Calu3 (cell line): ENCODE data around the gene SLC9A1. TPM values are rescaled to one million over a fixed set of nuclear protein-coding genes. Genes with fewer than 3 reads are reported as not detected.

Experiments
- BruUV-seq: library from RNA; stranded (reverse); fragments of 400-500 nt; replicated peaks from 2 replicates; lab custom pipeline; 2021; lab: Mats Ljungman, UMichigan
- CTCF ChIA-PET: fragments of 300-600 bp; sonication (Branson Sonifier 250); formaldehyde crosslinking; loops from one replicate; lab custom pipeline; 2022; ENCODE audit warnings: antibody characterized with exemption; lab: Charles Lee
- DNase-seq: peaks from one replicate; pipeline ENCODE4 v3.0.0; 2022
- H3K27ac Mint-ChIP-seq: one replicate; pipeline ENCODE4 v1.8.0; 2022; ENCODE audit warnings: mixed read lengths; ENCODE audit not compliant: unreplicated experiment
- H3K27me3 Mint-ChIP-seq: one replicate; pipeline ENCODE4 v1.8.0; 2022; ENCODE audit warnings: mixed read lengths; ENCODE audit not compliant: unreplicated experiment
- H3K36me3 Mint-ChIP-seq: one replicate; pipeline ENCODE4 v1.8.0; 2022; ENCODE audit warnings: mild to moderate bottlenecking, moderate library complexity, mixed read lengths; ENCODE audit not compliant: insufficient read depth, unreplicated experiment
- H3K4me1 Mint-ChIP-seq: one replicate; pipeline ENCODE4 v1.8.0; 2022; ENCODE audit warnings: mild to moderate bottlenecking, low read depth, mixed read lengths; ENCODE audit not compliant: unreplicated experiment
- H3K4me3 Mint-ChIP-seq: one replicate; pipeline ENCODE4 v1.8.0; 2022; ENCODE audit warnings: mild to moderate bottlenecking, low read depth, moderate library complexity, mixed read lengths; ENCODE audit not compliant: unreplicated experiment
- H3K9me3 Mint-ChIP-seq: one replicate; pipeline ENCODE4 v1.8.0; 2022; ENCODE audit warnings: low read depth, mixed read lengths; ENCODE audit not compliant: unreplicated experiment
- CTCF ChIP-seq: fragments of 200-600 bp; IDR thresholded peaks from one replicate; pipeline ENCODE4 v1.8.0; 2022; ENCODE audit warnings: antibody characterized with exemption; ENCODE audit not compliant: unreplicated experiment
- intact Hi-C: fragments of 100-400 bp; cut with micrococcal nuclease; formaldehyde crosslinking; loops from one replicate; pipeline ENCODE4 v1.10.0; 2022; ENCODE audit not compliant: unreplicated experiment
- total RNA-seq: library from RNA; stranded (reverse); gene quantifications from 2 replicates; pipeline ENCODE4 v1.2.3, GENCODE V29; 2022

Gene SLC9A1
- total RNA-seq, 1 experiment from 2014 or later, result 17.4 TPM

- CTCF ChIA-PET, result interaction anchor here (0.6 to 1.8 kb wide), 2 partner anchors 55 to 63 kb away, joined by 3 to 9 read pairs; no protein-coding TSS in a partner anchor
- no peaks in the 10 kb centered on the region for H3K9me3 Mint-ChIP-seq
- no peaks in the 10 kb centered on the region for H3K27me3 Mint-ChIP-seq
- H3K4me1 Mint-ChIP-seq, result peaks cover 15% of the 10 kb centered on the region
- no peak for DNase-seq
- intact Hi-C loops, result no loop called here
- H3K36me3 Mint-ChIP-seq, result peaks cover 3% of the 10 kb centered on the region
- BruUV-seq, result no TSS peak
- TF ChIP-seq CTCF, result no peak
- H3K4me3 Mint-ChIP-seq, result no peak overlapping the region
- H3K27ac Mint-ChIP-seq, result no peak overlapping the region
Observed at GRCh38 chr1:27099587-27100334, 55.2 kb downstream of the SLC9A1 start.

DNA sequence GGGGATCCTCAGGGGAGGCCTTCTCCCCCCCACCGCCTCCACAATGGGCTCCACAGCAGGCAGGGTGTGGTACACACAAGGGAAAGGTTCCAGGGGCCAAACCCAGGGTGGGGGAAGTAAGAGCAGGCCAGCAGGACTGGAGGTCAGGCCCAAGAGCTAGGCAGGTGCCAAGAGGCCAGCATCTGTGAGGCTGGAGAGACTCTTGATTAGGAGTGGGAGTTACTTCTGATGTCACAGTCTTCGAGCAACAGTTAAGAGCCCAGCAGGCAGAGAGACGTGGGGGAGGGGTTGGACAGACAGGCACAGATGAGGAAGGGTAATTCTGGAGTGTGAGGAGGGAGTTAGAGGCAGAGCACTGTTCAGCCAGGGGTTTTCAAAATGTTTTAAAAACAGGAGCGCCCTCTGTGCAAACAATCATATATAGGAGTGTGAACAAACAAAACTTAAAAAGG lies 55.8 kb downstream of the SLC9A1 start:
- peaks cover 3% of the 10 kb centered on the region for H3K36me3 Mint-ChIP-seq
- TSS peak; percentile 49 for BruUV-seq
- H3K4me3 Mint-ChIP-seq, result no peak overlapping the region
- no peak overlapping the region for H3K27ac Mint-ChIP-seq
- no peaks in the 10 kb centered on the region for H3K9me3 Mint-ChIP-seq
- peaks cover 15% of the 10 kb centered on the region for H3K4me1 Mint-ChIP-seq
- no peak for TF ChIP-seq CTCF
- CTCF ChIA-PET, result interaction anchor here (0.6 to 1.8 kb wide), 2 partner anchors 55 to 64 kb away, joined by 3 to 9 read pairs; no protein-coding TSS in a partner anchor
- no peak for DNase-seq
- intact Hi-C loops, result no loop called here
- no peaks in the 10 kb centered on the region for H3K27me3 Mint-ChIP-seq

DNA sequence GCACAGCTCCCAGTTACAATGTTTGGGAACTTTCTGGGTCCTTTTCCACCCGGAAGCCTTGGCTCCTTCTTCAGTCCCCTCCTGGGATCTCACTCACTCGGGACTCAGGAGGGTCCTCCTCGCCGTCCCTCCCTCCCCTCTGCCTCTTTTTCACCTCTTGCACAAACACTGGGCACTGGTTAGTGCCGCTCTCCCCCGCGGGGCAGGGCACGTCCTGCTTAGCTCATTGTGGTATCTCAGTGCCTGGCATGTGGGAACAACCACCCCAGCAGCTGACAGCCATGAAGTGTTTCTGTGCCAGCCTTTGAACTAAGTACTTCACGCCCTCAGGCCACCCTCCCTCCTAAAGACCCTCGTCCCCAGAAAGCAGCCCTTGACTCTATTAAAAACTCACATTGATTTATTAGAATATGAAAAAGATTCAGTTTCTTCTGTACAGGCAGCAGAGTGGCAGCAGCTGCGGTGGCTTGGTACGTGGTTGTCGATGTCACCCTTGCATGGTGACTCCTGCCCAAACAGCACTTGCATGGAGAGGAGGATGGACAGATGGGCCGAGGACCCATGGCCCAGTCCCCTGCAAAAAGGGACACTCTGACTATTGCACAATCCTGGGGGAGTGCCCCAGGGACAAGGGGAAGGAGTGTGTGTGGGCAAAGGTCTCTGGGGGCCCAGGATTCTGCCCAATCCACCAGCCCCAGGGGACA lies 56.3 kb downstream of the SLC9A1 start:
- intact Hi-C loops, result no loop called here
- no TSS peak for BruUV-seq
- no peaks in the 10 kb centered on the region for H3K27me3 Mint-ChIP-seq
- CTCF ChIA-PET, result interaction anchor here (1.0 to 2.2 kb wide), 3 partner anchors 14 to 55 kb away, joined by 5 to 36 read pairs (median 9); no protein-coding TSS in a partner anchor
- H3K9me3 Mint-ChIP-seq, result no peaks in the 10 kb centered on the region
- no peak for TF ChIP-seq CTCF
- H3K36me3 Mint-ChIP-seq, result peaks cover 3% of the 10 kb centered on the region
- no peak overlapping the region for H3K4me3 Mint-ChIP-seq
- no peak overlapping the region for H3K27ac Mint-ChIP-seq
- peaks cover 15% of the 10 kb centered on the region for H3K4me1 Mint-ChIP-seq
- DNase-seq, result no peak

DNA sequence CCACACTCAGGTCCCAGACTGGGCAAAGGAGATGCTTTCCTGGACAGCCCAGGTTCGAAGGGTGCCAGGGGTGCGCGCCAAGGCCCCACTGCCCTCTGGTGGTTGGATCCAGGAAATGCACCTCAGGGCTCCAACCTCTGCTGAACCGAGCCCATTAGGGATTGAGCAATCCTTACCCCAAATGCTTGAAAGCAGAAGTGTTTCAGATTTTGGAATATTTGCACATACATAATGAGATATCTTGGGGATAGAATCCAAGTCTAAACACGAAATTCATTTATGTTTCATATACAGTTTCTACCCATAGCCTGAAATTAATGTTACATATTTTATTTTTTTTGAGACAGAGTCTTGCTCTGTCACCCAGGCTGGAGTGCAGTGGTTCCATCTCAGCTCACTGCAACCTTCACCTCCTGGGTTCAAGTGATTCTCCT lies 57.4 kb downstream of the SLC9A1 start:
- BruUV-seq, result no TSS peak
- no peaks in the 10 kb centered on the region for H3K27me3 Mint-ChIP-seq
- peaks cover under 1% of the 10 kb centered on the region for H3K36me3 Mint-ChIP-seq
- TF ChIP-seq CTCF, result peak; percentile 77
- intact Hi-C loops, result loop anchor here (1.0 to 2.0 kb wide), 2 partner anchors 53 to 101 kb away; no protein-coding TSS in a partner anchor
- CTCF ChIA-PET, result interaction anchor here (0.5 to 2.3 kb wide), 8 partner anchors 49 to 281 kb away, joined by 3 to 36 read pairs (median 4); partner anchors contain the start of gene KDF1
- H3K9me3 Mint-ChIP-seq, result no peaks in the 10 kb centered on the region
- peak; percentile 82 for DNase-seq
- H3K4me3 Mint-ChIP-seq, result no peak overlapping the region
- no peak overlapping the region for H3K27ac Mint-ChIP-seq
- peaks cover 15% of the 10 kb centered on the region for H3K4me1 Mint-ChIP-seq
